CD14-positive monocyte (primary cell): ENCODE results near the gene SLC6A6. TPM values are rescaled to one million over a fixed set of nuclear protein-coding genes. Genes with fewer than 3 reads are reported as not detected.
A peak's percentile ranks its signal among the peaks of the same experiment; 100 is the strongest.
"Not testable (repeated sequence)": the region's sequence is repeated elsewhere in the genome, so short reads cannot be mapped to it uniquely, and the experiment has no call there.

Source experiments
- DNase-seq, 3 donors: peaks; one replicate each; pipeline ENCODE4 v3.0.0-alpha.2; 2011 to 2022
- H2AFZ ChIP-seq: 2 replicates; pipeline ENCODE4 v1.6.0; 2012; ENCODE audit warnings: mild to moderate bottlenecking, low read depth, low read length, inconsistent platforms; ENCODE audit not compliant: insufficient read depth, poor library complexity, severe bottlenecking
- H3K27ac ChIP-seq, 2 donors: 1 replicate in 1 of 2; 2 replicates in 1 of 2; pipeline ENCODE4 v1.5.1; 2012 to 2013; ENCODE audit warnings: low read length in 2 of 2, control low read depth in 1 of 2, inconsistent platforms in 1 of 2, low read depth in 1 of 2, mild to moderate bottlenecking in 1 of 2
- H3K27me3 ChIP-seq, 2 donors: one replicate each; pipeline versions ENCODE4 v1.6.0 to v1.6.1; 2011 to 2013; ENCODE audit warnings: low read length in 2 of 2; ENCODE audit not compliant: control insufficient read depth in 2 of 2, insufficient read depth in 2 of 2
- H3K36me3 ChIP-seq, 2 donors: replicated peaks in 1 of 2; 1 replicate in 1 of 2; 2 replicates in 1 of 2; pipeline versions ENCODE4 v1.5.1 to v1.6.1; 2012 to 2013; ENCODE audit warnings: low read length in 2 of 2, control low read depth in 1 of 2, inconsistent platforms in 1 of 2, mild to moderate bottlenecking in 1 of 2; ENCODE audit not compliant: insufficient read depth in 2 of 2, control insufficient read depth in 1 of 2
- H3K4me1 ChIP-seq, 2 donors: 1 replicate in 1 of 2; 2 replicates in 1 of 2; pipeline versions ENCODE4 v1.5.1 to v1.6.1; 2012 to 2013; ENCODE audit warnings: low read length in 2 of 2, control low read depth in 1 of 2, inconsistent platforms in 1 of 2, mild to moderate bottlenecking in 1 of 2, moderate library complexity in 1 of 2; ENCODE audit not compliant: insufficient read depth in 2 of 2, control insufficient read depth in 1 of 2
- H3K4me2 ChIP-seq: replicated peaks from 2 replicates; pipeline ENCODE3; 2012; ENCODE audit warnings: low read length, moderate library complexity, mild to moderate bottlenecking; ENCODE audit not compliant: poor library complexity, severe bottlenecking; ENCODE audit errors: extremely low read depth
- H3K4me3 ChIP-seq, 3 experiments: fragments of 200-600 bp in 1 of 3; sonication (generic) in 1 of 3; replicated peaks in 1 of 3; 1 replicate in 2 of 3; 2 replicates in 1 of 3; pipeline ENCODE4 v1.5.1; 2011 to 2013; ENCODE audit warnings: low read length in 3 of 3, mild to moderate bottlenecking in 3 of 3, control low read depth in 2 of 3, low read depth in 2 of 3, inconsistent platforms in 1 of 3, moderate library complexity in 1 of 3
- H3K79me2 ChIP-seq: 2 replicates; pipeline ENCODE4 v1.6.0; 2012; ENCODE audit warnings: mild to moderate bottlenecking, control low read depth, inconsistent platforms, low read length, moderate library complexity; ENCODE audit not compliant: insufficient read depth
- H3K9ac ChIP-seq: 2 replicates; pipeline ENCODE4 v1.6.0; 2017; ENCODE audit warnings: low read length, mild to moderate bottlenecking; ENCODE audit not compliant: insufficient read depth, poor library complexity, severe bottlenecking
- H3K9me3 ChIP-seq, 2 donors: replicated peaks in 1 of 2; 1 replicate in 1 of 2; 2 replicates in 1 of 2; pipeline versions ENCODE4 v1.5.1 to v1.6.1; 2012 to 2013; ENCODE audit warnings: low read length in 2 of 2, control low read depth in 1 of 2; ENCODE audit not compliant: control insufficient read depth in 1 of 2, insufficient read depth in 1 of 2
- H4K20me1 ChIP-seq: 2 replicates; pipeline ENCODE4 v1.6.0; 2012; ENCODE audit warnings: mild to moderate bottlenecking, low read length, control low read depth, moderate library complexity; ENCODE audit not compliant: insufficient read depth
- H3K27ac Mint-ChIP-seq, 7 donors: one replicate each; pipeline ENCODE4 v1.8.0; 2020; ENCODE audit warnings: mild to moderate bottlenecking in 7 of 7, mixed read lengths in 7 of 7, moderate library complexity in 6 of 7, inconsistent platforms in 2 of 7
- H3K27me3 Mint-ChIP-seq, 3 donors: one replicate each; pipeline ENCODE4 v1.8.0; 2021 to 2022; ENCODE audit warnings: low read depth in 3 of 3, mild to moderate bottlenecking in 3 of 3, mixed read lengths in 3 of 3, moderate library complexity in 3 of 3, inconsistent platforms in 1 of 3
- H3K36me3 Mint-ChIP-seq, 2 donors: one replicate each; pipeline ENCODE4 v1.8.0; 2020; ENCODE audit warnings: mixed read lengths in 2 of 2, inconsistent platforms in 1 of 2, mild to moderate bottlenecking in 1 of 2
- H3K4me1 Mint-ChIP-seq: one replicate; pipeline ENCODE4 v1.8.0; 2020; ENCODE audit warnings: mild to moderate bottlenecking, mixed read lengths
- H3K4me3 Mint-ChIP-seq, 2 donors: one replicate each; pipeline ENCODE4 v1.8.0; 2020; ENCODE audit warnings: mild to moderate bottlenecking in 2 of 2, mixed read lengths in 2 of 2, moderate library complexity in 1 of 2
- H3K9me3 Mint-ChIP-seq, 7 donors: one replicate each; pipeline ENCODE4 v1.8.0; 2020 to 2022; ENCODE audit warnings: mixed read lengths in 7 of 7, mild to moderate bottlenecking in 6 of 7, moderate library complexity in 6 of 7, inconsistent platforms in 2 of 7
- CTCF ChIP-seq: fragments of 200-600 bp; IDR thresholded peaks from one replicate; pipeline ENCODE4 v1.8.0; 2022; ENCODE audit warnings: antibody characterized with exemption, mild to moderate bottlenecking
- WGBS: methylation state at CpG from one replicate; pipeline ENCODE4 v1.1.5; 2013; ENCODE audit warnings: missing lambda C conversion rate; ENCODE audit not compliant: insufficient coverage; 5-methylcytosine and 5-hydroxymethylcytosine counted together
- intact Hi-C, 2 donors: fragments of 100-400 bp; cut with micrococcal nuclease; formaldehyde crosslinking; loops; one replicate each; pipeline versions ENCODE4 v1.15.0 to v1.15.1; 2023
- polyA plus RNA-seq, 3 donors: library from polyadenylated mRNA; depleted of rRNA in 1 of 3; unstranded in 2 of 3; stranded (reverse) in 1 of 3; fragments of 300-500 nt in 2 of 3; fragments of >200 nt in 1 of 3; fragmentation: Illumina TruSeq in 2 of 3; gene quantifications; 1 replicate in 2 of 3; 2 replicates in 1 of 3; pipeline ENCODE4 v1.2.3, GENCODE V29; 2012 to 2021

SLC6A6 gene
- polyA plus RNA-seq, 3 donors = 18.4 to 136 (median 24.5) TPM

- Mint-ChIP-seq H3K4me3 (no peak overlapping the region), H3K27me3 (peaks cover 1 to 5% (median 3%) of the 10 kb centered on the region in 3 donors), H3K27ac (peak overlapping the region in 3 of 7 donors; percentile 30 to 42 (median 32)), H3K36me3 (peaks cover 49 to 59% of the 10 kb centered on the region in 2 donors), H3K4me1 (peaks cover 72% of the 10 kb centered on the region), H3K9me3 (peaks cover 0 to 3% (median 0%) of the 10 kb centered on the region in 7 donors)
- peaks cover 63 to 78% of the 10 kb centered on the region in 2 donors for H3K4me1 ChIP-seq
- no CpG with 5 or more reads among the region's 3 CpGs for WGBS
- no peak for TF ChIP-seq CTCF
- no peaks in the 10 kb centered on the region for H3K27me3 ChIP-seq
- no peak overlapping the region for H3K9ac ChIP-seq
- H2AFZ ChIP-seq = no peak overlapping the region
- intact Hi-C loops = no loop called here
- H3K4me3 ChIP-seq = no peak overlapping the region
- peak overlapping the region; percentile 4 for H3K4me2 ChIP-seq
- H4K20me1 ChIP-seq = peaks cover 89% of the 10 kb centered on the region
- DNase-seq = no peak
- peak overlapping the region in 1 of 2 donors; percentile 98 for H3K27ac ChIP-seq
- peaks cover 90% of the 10 kb centered on the region for H3K79me2 ChIP-seq
- H3K36me3 ChIP-seq = peaks cover 12 to 28% of the 10 kb centered on the region in 2 donors
- H3K9me3 ChIP-seq = no peaks in the 10 kb centered on the region
Observed at GRCh38 chr3:14406766-14407165, 4.4 kb downstream of the SLC6A6 start.

GRCh38 chr3:14407203-14407602, 4.8 kb downstream of the SLC6A6 start:
- H3K27ac ChIP-seq = no peak overlapping the region
- intact Hi-C loops = no loop called here
- peaks cover 94% of the 10 kb centered on the region for H3K79me2 ChIP-seq
- H3K36me3 ChIP-seq = peaks cover 15 to 33% of the 10 kb centered on the region in 2 donors
- peaks cover 93% of the 10 kb centered on the region for H4K20me1 ChIP-seq
- TF ChIP-seq CTCF = no peak
- no peak overlapping the region for H3K4me2 ChIP-seq
- H3K4me3 ChIP-seq = no peak overlapping the region
- no peaks in the 10 kb centered on the region for H3K9me3 ChIP-seq
- Mint-ChIP-seq H3K4me1 (peaks cover 72% of the 10 kb centered on the region), H3K4me3 (no peak overlapping the region), H3K9me3 (peaks cover 0 to 3% (median 0%) of the 10 kb centered on the region in 7 donors), H3K27me3 (peaks cover 0 to 2% (median under 1%) of the 10 kb centered on the region in 3 donors), H3K27ac (peak overlapping the region in 4 of 7 donors; percentile 43 to 85 (median 54)), H3K36me3 (peaks cover 54 to 64% of the 10 kb centered on the region in 2 donors)
- H2AFZ ChIP-seq = no peak overlapping the region
- no peaks in the 10 kb centered on the region for H3K27me3 ChIP-seq
- no peak overlapping the region for H3K9ac ChIP-seq
- H3K4me1 ChIP-seq = peaks cover 63 to 78% of the 10 kb centered on the region in 2 donors
- WGBS = 83% methylated on average over 1 of the region's 5 CpGs
- no peak for DNase-seq

DNA sequence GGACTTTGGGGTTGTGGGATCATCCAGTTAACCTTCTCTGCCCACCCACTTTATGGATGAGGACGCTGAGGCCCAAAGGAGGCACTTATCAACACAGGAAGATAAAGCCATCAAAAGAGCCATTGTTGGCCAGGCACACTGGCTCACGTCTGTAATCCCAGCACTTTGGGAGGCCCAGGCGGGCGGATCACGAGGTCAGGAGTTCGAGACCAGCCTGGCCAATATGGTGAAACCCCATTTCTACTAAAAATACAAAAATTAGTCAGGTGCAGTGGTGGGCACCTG, 7.3 kb downstream of the SLC6A6 start:
- Histone ChIP-seq H4K20me1 (peaks cover 97% of the 10 kb centered on the region), H3K79me2 (peaks cover 97% of the 10 kb centered on the region), H3K4me1 (peaks cover 69 to 88% of the 10 kb centered on the region in 2 donors), H3K36me3 (peaks cover 20 to 47% of the 10 kb centered on the region in 2 donors), H3K27ac (peak overlapping the region; percentile 94 to 98), H3K9ac (peak overlapping the region; percentile 73)
- Mint-ChIP-seq H3K27ac (peak overlapping the region; percentile 98 to 100 (median 99)), H3K36me3 (peaks cover 65 to 80% of the 10 kb centered on the region in 2 donors), H3K4me1 (peaks cover 81% of the 10 kb centered on the region)
- H3K4me3 ChIP-seq, H3K27me3 Mint-ChIP-seq, DNase-seq, H2AFZ ChIP-seq, H3K4me3 Mint-ChIP-seq, H3K9me3 Mint-ChIP-seq, H3K27me3 ChIP-seq, H3K4me2 ChIP-seq, H3K9me3 ChIP-seq: not testable (repeated sequence)
- 59% methylated on average over 3 of the region's 6 CpGs for WGBS
- intact Hi-C loops = loop anchor here in 1 of 2 donors (2.0 kb wide), 1 partner anchor 25 kb away; no protein-coding TSS in a partner anchor
